MM.1S (cell line): ENCODE measurements around the gene MEFV.

ENCODE experiments used
- CTCF ChIP-seq: fragments of 300-600 bp; sonication (generic); IDR thresholded peaks from 2 replicates; pipeline ENCODE4 v1.5.1; 2016; ENCODE audit warnings: antibody characterized with exemption, low read length, mixed read lengths
- EZH2phosphoT487 ChIP-seq: fragments of 300-600 bp; sonication (generic); IDR thresholded peaks from 2 replicates; pipeline ENCODE4 v1.6.1; 2018; ENCODE audit warnings: antibody characterized with exemption, low read length

- TF ChIP-seq CTCF (no peak), EZH2phosphoT487 (no peak)
These were observed 28.7 kb upstream of the MEFV start for GRCh38 chr16:3285131-3285530.
